GM12878 (cell line): ENCODE data around the gene ANKDD1B. TPM values are rescaled to one million over a fixed set of nuclear protein-coding genes. Genes with fewer than 3 reads are reported as not detected.

Source experiments
- ATAC-seq: fragments of 200-7000 bp; cut with Tn5 transposase; 3 replicates; pipeline ENCODE4 v1.9.1; 2020; ENCODE audit warnings: mild to moderate bottlenecking, moderate library complexity
- BruUV-seq: library from RNA; stranded (reverse); fragments of 400-500 nt; replicated peaks from 2 replicates; lab custom pipeline; 2021; lab: Mats Ljungman, UMichigan
- CTCF ChIA-PET: fragments of 300-600 bp; sonication (Branson Sonifier 250); formaldehyde crosslinking; extraction: SDS; loops from one replicate; lab custom pipeline; 2021; ENCODE audit warnings: inconsistent platforms; lab: Yijun Ruan, JAX
- POLR2A ChIA-PET: fragments of 350-600 bp; formaldehyde crosslinking; extraction: SDS; loops from one replicate; lab custom pipeline; 2021; ENCODE audit warnings: inconsistent platforms; lab: Charles Lee
- RAD21 ChIA-PET: fragments of 300-600 bp; sonication (Branson Sonifier 250); formaldehyde crosslinking; loops from one replicate; lab custom pipeline; 2023; ENCODE audit warnings: antibody characterized with exemption; ENCODE audit not compliant: unreplicated experiment; lab: Charles Lee
- SMC1A ChIA-PET: fragments of 300-600 bp; sonication (Branson Sonifier 250); formaldehyde crosslinking; loops from one replicate; lab custom pipeline; 2023; ENCODE audit not compliant: unreplicated experiment, uncharacterized antibody; lab: Charles Lee
- DNase-seq: peaks from one replicate; pipeline ENCODE4 v3.0.0-alpha.2; 2011; ENCODE audit warnings: low read depth, low spot score
- FAIRE-seq: peaks from 3 replicates; lab custom pipeline; 2011; peaks lifted over from hg19 to GRCh38; lab: Jason Lieb, UNC
- H2AFZ ChIP-seq: 2 replicates; pipeline ENCODE4 v1.6.0; 2011; ENCODE audit warnings: low read depth, low read length, control low read depth; ENCODE audit not compliant: control insufficient read depth
- H3K27ac ChIP-seq: 2 replicates; pipeline ENCODE4 v1.5.1; 2011; ENCODE audit warnings: control low read depth; ENCODE audit not compliant: control insufficient read depth, insufficient read depth
- H3K27me3 ChIP-seq, 2 experiments: replicated peaks in 1 of 2; 2 replicates each; pipeline versions ENCODE4 v1.6.0 to v1.6.1; 2011; ENCODE audit warnings: low read length in 1 of 2; ENCODE audit not compliant: control insufficient read depth in 2 of 2, insufficient read depth in 2 of 2
- H3K36me3 ChIP-seq, 2 experiments: 2 replicates each; pipeline ENCODE4 v1.5.1; 2011; ENCODE audit warnings: low read length in 1 of 2; ENCODE audit not compliant: control insufficient read depth in 2 of 2, insufficient read depth in 2 of 2
- H3K4me1 ChIP-seq: 2 replicates; pipeline ENCODE4 v1.6.1; 2011; ENCODE audit warnings: mild to moderate bottlenecking, low read length, moderate library complexity, mixed read lengths; ENCODE audit not compliant: control insufficient read depth, insufficient read depth
- H3K4me2 ChIP-seq: 2 replicates; pipeline ENCODE4 v1.6.0; 2011; ENCODE audit warnings: control low read depth; ENCODE audit not compliant: control insufficient read depth, insufficient read depth
- H3K4me3 ChIP-seq: fragments of 200-600 bp; sonication (generic); 2 replicates; pipeline ENCODE4 v1.5.1; 2016
- H3K79me2 ChIP-seq: 2 replicates; pipeline ENCODE4 v1.6.0; 2011; ENCODE audit warnings: low read length; ENCODE audit not compliant: control insufficient read depth, insufficient read depth
- H3K9ac ChIP-seq: 2 replicates; pipeline ENCODE4 v1.8.0; 2011; ENCODE audit warnings: low read length, control low read depth, mixed read lengths; ENCODE audit not compliant: control insufficient read depth, insufficient read depth
- H3K9me3 ChIP-seq: replicated peaks from 3 replicates; pipeline ENCODE4 v1.5.1; 2011; ENCODE audit warnings: mild to moderate bottlenecking, low read length; ENCODE audit not compliant: control insufficient read depth, insufficient read depth
- H4K20me1 ChIP-seq: 2 replicates; pipeline ENCODE4 v1.6.0; 2011; ENCODE audit not compliant: control insufficient read depth, insufficient read depth
- IKZF2 ChIP-seq, 2 experiments: fragments of 450-650 bp; IDR thresholded peaks; 2 replicates each; pipeline ENCODE4 v1.6.1; 2017; ENCODE audit warnings: mild to moderate bottlenecking in 2 of 2, moderate library complexity in 2 of 2
- RCOR1 ChIP-seq: conservative IDR thresholded peaks from 2 replicates; pipeline ENCODE4 v1.6.1; 2012; ENCODE audit warnings: low read depth, low read length, improper control_type of control experiment
- RUNX3 ChIP-seq: IDR thresholded peaks from 2 replicates; pipeline ENCODE4 v1.6.1; 2012; ENCODE audit warnings: low read length, inconsistent platforms
- ZNF24 ChIP-seq: fragments of 450-650 bp; IDR thresholded peaks from 2 replicates; pipeline ENCODE4 v1.6.1; 2017; ENCODE audit warnings: antibody characterized with exemption, mild to moderate bottlenecking
- WGBS: methylation state at CpG from one replicate; pipeline ENCODE4 v1.1.6; 2016; ENCODE audit warnings: low lambda C conversion rate; ENCODE audit not compliant: insufficient replicate concordance, insufficient coverage; ENCODE audit errors: missing lambda C conversion rate; 5-methylcytosine and 5-hydroxymethylcytosine counted together
- in situ Hi-C: fragments of 300-500 bp; cut with MboI; formaldehyde crosslinking; loops from 9 replicates; pipeline ENCODE4 v1.14.3; 2018; ENCODE audit warnings: mixed read lengths
- intact Hi-C: fragments of 100-400 bp; cut with micrococcal nuclease; formaldehyde crosslinking; loops from one replicate; pipeline ENCODE4 v1.14.2; 2022; ENCODE audit not compliant: unreplicated experiment
- polyA plus RNA-seq, 11 experiments: library from polyadenylated mRNA; depleted of rRNA in 4 of 11; unstranded in 6 of 11; stranded (reverse) in 5 of 11; fragments of >200 nt; fragmentation: Nextera tagmentation in 4 of 11; fragmentation: Illumina TruSeq in 1 of 11; extraction: Ambion mirVana in 4 of 11; extraction: Trizol in 1 of 11; gene quantifications; 1 replicate in 1 of 11; 2 replicates in 10 of 11; pipeline versions ENCODE4 v1.2.1 to v1.2.3, GENCODE V29; 2011 to 2016; ENCODE audit warnings: inconsistent platforms in 2 of 11, missing spikeins in 2 of 11, low read depth in 1 of 11
- total RNA-seq, 4 experiments: library from RNA; depleted of rRNA in 3 of 4; stranded (reverse); fragments of >200 nt in 3 of 4; fragmentation: Illumina TruSeq in 1 of 4; extraction: Trizol in 1 of 4; gene quantifications; 2 replicates each; pipeline versions ENCODE4 v1.2.1 to v1.2.3, GENCODE V29; 2013 to 2021
- TF ChIP-seq, protein P1 (sequence below): IDR thresholded peaks from 2 replicates; pipeline ENCODE4 v1.6.1; 2012; ENCODE audit warnings: low read length, inconsistent platforms

ANKDD1B gene
- total and polyA plus RNA-seq, 10 of the 15 experiments (the other 5 are each of a cell fraction or from before 2014, with no cell fraction given), result 0.34 to 2.4 (median 0.80) TPM

DNA sequence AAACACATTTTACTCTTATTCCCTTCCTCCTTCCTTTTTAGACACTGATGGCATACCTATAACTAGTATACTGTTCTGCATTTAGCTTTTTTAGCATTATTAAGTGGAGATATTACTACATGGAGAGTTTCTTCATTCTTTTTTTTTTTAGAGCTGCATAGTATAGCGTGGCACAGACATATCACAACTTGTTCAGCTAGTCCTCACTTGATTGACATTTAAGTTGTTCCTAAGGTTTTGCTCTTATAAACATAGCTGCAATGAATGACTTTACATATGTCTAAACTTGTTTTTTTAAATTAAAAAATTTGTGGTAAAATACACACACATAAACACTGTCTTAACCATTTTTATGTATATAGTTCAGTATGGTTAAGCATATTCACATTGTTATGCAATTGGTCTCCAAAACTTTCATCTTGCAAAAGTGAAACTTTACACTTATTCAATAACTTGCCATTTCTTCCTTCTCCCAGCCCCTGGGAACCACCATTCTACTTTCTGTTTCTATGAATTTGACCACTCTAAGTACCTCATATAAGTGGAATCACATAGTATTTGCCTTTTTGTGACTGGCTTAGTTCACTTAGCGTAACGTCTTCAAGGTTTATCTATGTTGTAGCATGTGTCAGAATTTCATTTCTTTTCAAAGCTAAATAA is 48.7 kb downstream of the ANKDD1B start:
- CTCF ChIA-PET, result interaction anchor here (0.7 to 2.4 kb wide), 5 partner anchors 9 to 596 kb away, joined by 3 to 13 read pairs (median 4); no protein-coding TSS in a partner anchor
- Histone ChIP-seq H3K4me2 (peak overlapping the region; percentile 77), H2AFZ (no peak overlapping the region; the same call in 1 of the 2 replicates), H4K20me1 (no peaks in the 10 kb centered on the region), H3K36me3 (no peaks in the 10 kb centered on the region), H3K4me1 (peaks cover 11% of the 10 kb centered on the region; the same call in 1 of the 2 replicates), H3K79me2 (no peaks in the 10 kb centered on the region), H3K27ac (peak overlapping the region; percentile 38), H3K27me3 (no peaks in the 10 kb centered on the region), H3K9me3 (no peaks in the 10 kb centered on the region), H3K9ac (no peak overlapping the region), H3K4me3 (0 out of 2 replicates have a peak overlapping the region, but pooled peaks have one; percentile 8)
- BruUV-seq, result no TSS peak
- SMC1A ChIA-PET, result interaction anchor here (0.6 to 2.9 kb wide), 8 partner anchors 9 to 600 kb away, joined by 3 to 16 read pairs (median 4); no protein-coding TSS in a partner anchor
- POLR2A ChIA-PET, result no interaction called here
- ATAC-seq, result peak; percentile 71
- intact Hi-C loops, result loop anchor here (10.0 kb wide), 1 partner anchor 245 kb away; no protein-coding TSS in a partner anchor
- in situ Hi-C loops, result no loop called here
- FAIRE-seq, result peak; percentile 44
- RAD21 ChIA-PET, result interaction anchor here (0.9 to 4.6 kb wide), 5 partner anchors 9 to 151 kb away, joined by 3 to 19 read pairs (median 5); no protein-coding TSS in a partner anchor
- TF ChIP-seq RCOR1 (no peak), IKZF2 (IDR thresholded peaks at IDR 0.05) (peak in 1 of 2 experiments; percentile 27; a peak in 2 of 4 replicates), RUNX3 (peak; percentile 55; the same call in 1 of the 2 replicates), ZNF24 (peak; percentile 80)
- TF ChIP-seq, protein P1, sequence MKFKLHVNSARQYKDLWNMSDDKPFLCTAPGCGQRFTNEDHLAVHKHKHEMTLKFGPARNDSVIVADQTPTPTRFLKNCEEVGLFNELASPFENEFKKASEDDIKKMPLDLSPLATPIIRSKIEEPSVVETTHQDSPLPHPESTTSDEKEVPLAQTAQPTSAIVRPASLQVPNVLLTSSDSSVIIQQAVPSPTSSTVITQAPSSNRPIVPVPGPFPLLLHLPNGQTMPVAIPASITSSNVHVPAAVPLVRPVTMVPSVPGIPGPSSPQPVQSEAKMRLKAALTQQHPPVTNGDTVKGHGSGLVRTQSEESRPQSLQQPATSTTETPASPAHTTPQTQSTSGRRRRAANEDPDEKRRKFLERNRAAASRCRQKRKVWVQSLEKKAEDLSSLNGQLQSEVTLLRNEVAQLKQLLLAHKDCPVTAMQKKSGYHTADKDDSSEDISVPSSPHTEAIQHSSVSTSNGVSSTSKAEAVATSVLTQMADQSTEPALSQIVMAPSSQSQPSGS, result peak; percentile 16; the same call in 1 of the 2 replicates
- 40% methylated on average over 3 of the region's 3 CpGs for WGBS
- DNase-seq, result no peak
